Loucy (cell line): ENCODE measurements around the gene ZNF423.

Experiments used
- EZH2phosphoT487 ChIP-seq: fragments of 200-600 bp; IDR thresholded peaks from 2 replicates; pipeline ENCODE4 v1.6.1; 2018; ENCODE audit warnings: antibody characterized with exemption, mild to moderate bottlenecking, moderate library complexity, borderline replicate concordance
- TF ChIP-seq, protein P1 (sequence below): fragments of 200-600 bp; sonication (generic); conservative IDR thresholded peaks from 2 replicates; pipeline ENCODE4 v1.5.1; 2014; ENCODE audit warnings: mild to moderate bottlenecking, antibody characterized with exemption, low read length

DNA sequence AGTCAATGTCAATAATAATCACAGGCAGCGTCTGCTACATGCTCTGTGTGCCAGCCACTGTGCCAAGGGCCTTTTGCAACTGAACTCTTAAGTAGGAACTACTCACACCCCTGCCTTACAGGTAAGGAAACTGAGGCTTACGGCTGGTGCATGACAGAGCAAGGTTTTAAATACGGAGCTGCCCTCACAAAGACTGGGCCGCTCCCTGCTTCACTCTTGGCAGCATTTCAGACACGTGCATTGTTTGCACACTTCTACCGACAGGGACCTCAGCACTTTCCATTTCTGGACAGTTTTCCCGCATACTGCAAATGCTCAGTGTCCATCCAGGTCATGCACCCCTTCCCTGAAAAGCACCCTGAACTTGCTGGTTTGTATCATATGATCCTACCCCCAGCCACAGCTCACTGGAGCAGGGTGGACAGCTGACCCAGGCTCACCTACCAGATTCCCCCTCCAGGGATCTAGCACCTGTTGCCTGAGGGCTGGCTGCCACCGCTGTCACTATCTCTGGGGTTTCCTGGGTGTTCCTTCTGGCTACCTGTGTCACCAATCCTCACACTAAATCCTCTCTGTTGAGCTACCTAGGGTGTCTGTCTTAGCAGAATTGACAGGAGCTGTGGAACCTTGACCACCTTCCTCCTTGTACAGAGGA is 339.4 kb downstream of the ZNF423 start:
- TF ChIP-seq, protein P1, sequence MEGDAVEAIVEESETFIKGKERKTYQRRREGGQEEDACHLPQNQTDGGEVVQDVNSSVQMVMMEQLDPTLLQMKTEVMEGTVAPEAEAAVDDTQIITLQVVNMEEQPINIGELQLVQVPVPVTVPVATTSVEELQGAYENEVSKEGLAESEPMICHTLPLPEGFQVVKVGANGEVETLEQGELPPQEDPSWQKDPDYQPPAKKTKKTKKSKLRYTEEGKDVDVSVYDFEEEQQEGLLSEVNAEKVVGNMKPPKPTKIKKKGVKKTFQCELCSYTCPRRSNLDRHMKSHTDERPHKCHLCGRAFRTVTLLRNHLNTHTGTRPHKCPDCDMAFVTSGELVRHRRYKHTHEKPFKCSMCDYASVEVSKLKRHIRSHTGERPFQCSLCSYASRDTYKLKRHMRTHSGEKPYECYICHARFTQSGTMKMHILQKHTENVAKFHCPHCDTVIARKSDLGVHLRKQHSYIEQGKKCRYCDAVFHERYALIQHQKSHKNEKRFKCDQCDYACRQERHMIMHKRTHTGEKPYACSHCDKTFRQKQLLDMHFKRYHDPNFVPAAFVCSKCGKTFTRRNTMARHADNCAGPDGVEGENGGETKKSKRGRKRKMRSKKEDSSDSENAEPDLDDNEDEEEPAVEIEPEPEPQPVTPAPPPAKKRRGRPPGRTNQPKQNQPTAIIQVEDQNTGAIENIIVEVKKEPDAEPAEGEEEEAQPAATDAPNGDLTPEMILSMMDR: no peak
- no peak for TF ChIP-seq EZH2phosphoT487
